Measurements from ENCODE around the gene KRTAP20-4. TPM values are rescaled to one million over a fixed set of nuclear protein-coding genes. Genes with fewer than 3 reads are reported as not detected.

Gene KRTAP20-4
- total RNA-seq: not detected

GRCh38 chr21:30620522-30620921 is at the start of gene KRTAP20-4:
TSS of gene KRTAP20-4 (plus strand) at chr21:30620627.

GRCh38 chr21:30590297-30590696 is 30.1 kb upstream of the KRTAP20-4 start, which contains the start of gene KRTAP22-2:
TSS of gene KRTAP22-2 (minus strand) at chr21:30590397.

GRCh38 chr21:30592140-30592539 is 28.3 kb upstream of the KRTAP20-4 start, which contains the start of gene KRTAP6-3:
TSS of gene KRTAP6-3 (plus strand) at chr21:30592440. CDS start at chr21:30592446, 6 bp downstream.

GRCh38 chr21:30598802-30599201 is 21.6 kb upstream of the KRTAP20-4 start, which contains the start of gene KRTAP6-2:
TSS of gene KRTAP6-2 (minus strand) at chr21:30598902. CDS start at chr21:30598874, 28 bp downstream.

GRCh38 chr21:30600787-30601186 is 19.6 kb upstream of the KRTAP20-4 start, which contains the start of gene KRTAP22-1:
TSS of gene KRTAP22-1 (plus strand) at chr21:30601087.

GRCh38 chr21:30613836-30614235 is 6.6 kb upstream of the KRTAP20-4 start, which contains the start of gene KRTAP6-1:
TSS of gene KRTAP6-1 (minus strand) at chr21:30613930. CDS start at chr21:30613904, 26 bp downstream.

GRCh38 chr21:30616125-30616524 is 4.3 kb upstream of the KRTAP20-4 start, which contains the start of gene KRTAP20-1:
TSS of gene KRTAP20-1 (plus strand) at chr21:30616425. CDS start at chr21:30616455, 30 bp downstream.

GRCh38 chr21:30634906-30635305 is 14.5 kb downstream of the KRTAP20-4 start, which contains the start of gene KRTAP20-2:
TSS of gene KRTAP20-2 (plus strand) at chr21:30635206. CDS start at chr21:30635264, 58 bp downstream.

GRCh38 chr21:30642564-30642963 is 22.1 kb downstream of the KRTAP20-4 start, which contains the start of gene KRTAP20-3:
TSS of gene KRTAP20-3 (plus strand) at chr21:30642864.

Other genes with a start within 250 kb of the KRTAP20-4 start
- gene KRTAP13-2, start 248.4 kb upstream of the KRTAP20-4 start, total RNA-seq: not detected
- gene KRTAP13-1, start 224.6 kb upstream of the KRTAP20-4 start, total RNA-seq: not detected
- not detected for gene KRTAP13-3, start 194.7 kb upstream of the KRTAP20-4 start, total RNA-seq
- not detected for gene KRTAP13-4, start 190.4 kb upstream of the KRTAP20-4 start, total RNA-seq
- not detected for gene KRTAP15-1, start 180.4 kb upstream of the KRTAP20-4 start, total RNA-seq
- gene KRTAP19-1, start 140.3 kb upstream of the KRTAP20-4 start, total RNA-seq: not detected
- gene KRTAP19-2, start 133.2 kb upstream of the KRTAP20-4 start, total RNA-seq: not detected
- gene KRTAP19-3, start 128.6 kb upstream of the KRTAP20-4 start, total RNA-seq: not detected
- gene KRTAP19-4, start 123.5 kb upstream of the KRTAP20-4 start, total RNA-seq: not detected
- gene KRTAP19-5, start 118.5 kb upstream of the KRTAP20-4 start, total RNA-seq: not detected
- not detected for gene KRTAP19-6, start 78.8 kb upstream of the KRTAP20-4 start, total RNA-seq
- not detected for gene KRTAP19-7, start 59.3 kb upstream of the KRTAP20-4 start, total RNA-seq
- not detected for gene KRTAP22-2, start 30.2 kb upstream of the KRTAP20-4 start, total RNA-seq
- gene KRTAP6-3, start 28.2 kb upstream of the KRTAP20-4 start, total RNA-seq: not detected
- not detected for gene KRTAP6-2, start 21.7 kb upstream of the KRTAP20-4 start, total RNA-seq
- gene KRTAP22-1, start 19.5 kb upstream of the KRTAP20-4 start, total RNA-seq: not detected
- not detected for gene KRTAP6-1, start 6.7 kb upstream of the KRTAP20-4 start, total RNA-seq
- not detected for gene KRTAP20-1, start 4.2 kb upstream of the KRTAP20-4 start, total RNA-seq
- gene KRTAP20-2, start 14.6 kb downstream of the KRTAP20-4 start, total RNA-seq: not detected
- gene KRTAP20-3, start 22.2 kb downstream of the KRTAP20-4 start, total RNA-seq: not detected
- gene KRTAP21-3, start 98.2 kb downstream of the KRTAP20-4 start, total RNA-seq: not detected
- gene KRTAP21-2, start 126.6 kb downstream of the KRTAP20-4 start, total RNA-seq: not detected
- not detected for gene KRTAP21-1, start 134.8 kb downstream of the KRTAP20-4 start, total RNA-seq
- not detected for gene KRTAP8-1, start 192.6 kb downstream of the KRTAP20-4 start, total RNA-seq
- gene KRTAP7-1, start 209.1 kb downstream of the KRTAP20-4 start, total RNA-seq: not detected